ENCODE results near the gene SGPP1.

SGPP1 gene

GRCh38 chr14:63654346-63654745 lies 73.5 kb downstream of the SGPP1 start:
- intact Hi-C loops (cut with DNase I; ENCODE audit: low total_unique reads), result no loop called here
- no peaks in the 10 kb centered on the region for H3K4me1 ChIP-seq
- no peak for DNase-seq
- H3K4me3 ChIP-seq, result no peak overlapping the region
- no peak overlapping the region for H3K27ac ChIP-seq
- H3K9me3 ChIP-seq, result no peaks in the 10 kb centered on the region
- no peaks in the 10 kb centered on the region for H3K27me3 ChIP-seq
- H3K36me3 ChIP-seq, result peaks cover 0 to 4% (median 0%) of the 10 kb centered on the region in 3 donors
- no peak for TF ChIP-seq CTCF (IDR thresholded peaks at IDR 0.05)

GRCh38 chr14:63652406-63652805 lies 75.5 kb downstream of the SGPP1 start:
- no peak overlapping the region for H3K27ac ChIP-seq
- intact Hi-C loops (cut with DNase I; ENCODE audit: low total_unique reads), result no loop called here
- H3K27me3 ChIP-seq, result no peaks in the 10 kb centered on the region
- no peaks in the 10 kb centered on the region for H3K4me1 ChIP-seq
- no peak for DNase-seq
- TF ChIP-seq CTCF (IDR thresholded peaks at IDR 0.05), result no peak
- H3K36me3 ChIP-seq, result no peaks in the 10 kb centered on the region
- H3K4me3 ChIP-seq, result no peak overlapping the region
- no peaks in the 10 kb centered on the region for H3K9me3 ChIP-seq

- Histone ChIP-seq H3K4me3 (no peak overlapping the region), H3K4me1 (no peaks in the 10 kb centered on the region), H3K27ac (no peak overlapping the region), H3K27me3 (no peaks in the 10 kb centered on the region), H3K9me3 (no peaks in the 10 kb centered on the region), H3K36me3 (no peaks in the 10 kb centered on the region)
- intact Hi-C loops (cut with DNase I; ENCODE audit: low total_unique reads), result no loop called here
- TF ChIP-seq CTCF (IDR thresholded peaks at IDR 0.05), result no peak
- no peak for DNase-seq
Observed at GRCh38 chr14:63650256-63650952, 77.5 kb downstream of the SGPP1 start.

- intact Hi-C loops (cut with DNase I; ENCODE audit: low total_unique reads), result no loop called here
Observed at GRCh38 chr14:63647696-63648410, 80.0 kb downstream of the SGPP1 start.

GRCh38 chr14:63644741-63645140 lies 83.1 kb downstream of the SGPP1 start:
- peaks cover 0 to 12% (median 4%) of the 10 kb centered on the region in 4 donors for H3K4me1 ChIP-seq
- H3K4me3 ChIP-seq, result no peak overlapping the region
- intact Hi-C loops (cut with DNase I; ENCODE audit: low total_unique reads), result loop anchor here (5.0 kb wide), 1 partner anchor 102 kb away; the partner anchor contains the start of gene PPP2R5E
- H3K27me3 ChIP-seq, result no peaks in the 10 kb centered on the region
- DNase-seq, result no peak
- no peak overlapping the region for H3K27ac ChIP-seq
- TF ChIP-seq CTCF (IDR thresholded peaks at IDR 0.05), result no peak
- no peaks in the 10 kb centered on the region for H3K9me3 ChIP-seq
- H3K36me3 ChIP-seq, result no peaks in the 10 kb centered on the region

More at GRCh38 chr14:63647696-63648410, 80.0 kb downstream of the SGPP1 start:
- H3K27ac ChIP-seq, result no peak overlapping the region
- no peak overlapping the region for H3K4me3 ChIP-seq
- DNase-seq, result no peak
- peaks cover 0 to 1% (median 0%) of the 10 kb centered on the region in 4 donors for H3K4me1 ChIP-seq
- no peaks in the 10 kb centered on the region for H3K9me3 ChIP-seq
- H3K27me3 ChIP-seq, result no peaks in the 10 kb centered on the region
- H3K36me3 ChIP-seq, result no peaks in the 10 kb centered on the region
- no peak for TF ChIP-seq CTCF (IDR thresholded peaks at IDR 0.05)
